Colonic mucosa (tissue), 4 donors: Measurements from ENCODE around the gene DAO. TPM values are rescaled to one million over a fixed set of nuclear protein-coding genes. Genes with fewer than 3 reads are reported as not detected.

Source experiments
- DNase-seq: peaks from one replicate; pipeline ENCODE4 v3.0.0-alpha.2; 2020
- H3K27ac ChIP-seq: fragments of 200-600 bp; one replicate; pipeline ENCODE4 v1.8.0; 2021
- H3K27me3 ChIP-seq: fragments of 200-600 bp; one replicate; pipeline ENCODE4 v1.8.0; 2021
- H3K36me3 ChIP-seq: fragments of 200-600 bp; one replicate; pipeline ENCODE4 v1.8.0; 2021
- H3K4me1 ChIP-seq: fragments of 200-600 bp; one replicate; pipeline ENCODE4 v1.8.0; 2021; ENCODE audit warnings: mild to moderate bottlenecking
- H3K4me3 ChIP-seq: fragments of 200-600 bp; one replicate; pipeline ENCODE4 v1.8.0; 2021
- H3K9ac ChIP-seq, 2 donors: one replicate each; pipeline ENCODE4 v1.7.0; 2013; ENCODE audit warnings: control low read depth in 2 of 2, low read depth in 2 of 2, low read length in 2 of 2
- H3K9me3 ChIP-seq: fragments of 200-600 bp; one replicate; pipeline ENCODE4 v1.8.0; 2021
- CTCF ChIP-seq: fragments of 200-600 bp; IDR thresholded peaks from one replicate; pipeline ENCODE4 v1.8.0; 2022; ENCODE audit warnings: antibody characterized with exemption, mild to moderate bottlenecking
- intact Hi-C: fragments of 100-400 bp; cut with DNase I; formaldehyde crosslinking; loops from one replicate; pipeline ENCODE4 v1.14.1; 2022
- total RNA-seq, 2 donors: library from RNA; stranded (reverse); fragmentation: NEBNext Ultra II Directional in 1 of 2; extraction: Animal tissue kit (Norgen Biotek cat#: 25700) in 1 of 2; gene quantifications; one replicate each; pipeline ENCODE4 v1.2.1, GENCODE V29; 2021
- donor health status: healthy.
- donor health status: DM: no; HTN: no; CAD: no.
- donor health status: DM: no; HTN: no; CAD: no.

Gene DAO
- total RNA-seq, 2 donors from 2014 or later, result 2.2 to 2.4 TPM

- intact Hi-C loops, result no loop called here
Observed at GRCh38 chr12:108916336-108916735, 36.4 kb downstream of the DAO start.

GRCh38 chr12:108918206-108918605, 38.3 kb downstream of the DAO start:
- intact Hi-C loops, result no loop called here
- no peak overlapping the region for H3K4me3 ChIP-seq
- TF ChIP-seq CTCF, result no peak
- no peaks in the 10 kb centered on the region for H3K27me3 ChIP-seq
- H3K9me3 ChIP-seq, result no peaks in the 10 kb centered on the region
- H3K4me1 ChIP-seq, result no peaks in the 10 kb centered on the region
- no peak overlapping the region for H3K27ac ChIP-seq
- no peaks in the 10 kb centered on the region for H3K36me3 ChIP-seq
- H3K9ac ChIP-seq, result no peak overlapping the region
- no peak for DNase-seq

More at GRCh38 chr12:108916336-108916735, 36.4 kb downstream of the DAO start:
- H3K4me1 ChIP-seq, result no peaks in the 10 kb centered on the region
- H3K9ac ChIP-seq, result no peak overlapping the region
- DNase-seq, result no peak
- TF ChIP-seq CTCF, result no peak
- H3K27me3 ChIP-seq, result no peaks in the 10 kb centered on the region
- H3K9me3 ChIP-seq, result no peaks in the 10 kb centered on the region
- no peak overlapping the region for H3K4me3 ChIP-seq
- no peaks in the 10 kb centered on the region for H3K36me3 ChIP-seq
- no peak overlapping the region for H3K27ac ChIP-seq

GRCh38 chr12:108918960-108919642, 39.2 kb downstream of the DAO start:
- no peak overlapping the region for H3K4me3 ChIP-seq
- DNase-seq, result no peak
- intact Hi-C loops, result no loop called here
- no peaks in the 10 kb centered on the region for H3K9me3 ChIP-seq
- no peak overlapping the region for H3K9ac ChIP-seq
- no peaks in the 10 kb centered on the region for H3K27me3 ChIP-seq
- no peak overlapping the region for H3K27ac ChIP-seq
- H3K36me3 ChIP-seq, result no peaks in the 10 kb centered on the region
- TF ChIP-seq CTCF, result no peak
- H3K4me1 ChIP-seq, result no peaks in the 10 kb centered on the region

- DNase-seq, result no peak
- intact Hi-C loops, result no loop called here
- no peak for TF ChIP-seq CTCF
Observed at GRCh38 chr12:108921946-108922345, 42.1 kb downstream of the DAO start.

GRCh38 chr12:108922918-108923317, 43.0 kb downstream of the DAO start:
- no peaks in the 10 kb centered on the region for H3K36me3 ChIP-seq
- H3K9me3 ChIP-seq, result no peaks in the 10 kb centered on the region
- intact Hi-C loops, result no loop called here
- no peak overlapping the region for H3K9ac ChIP-seq
- no peak for DNase-seq
- H3K4me3 ChIP-seq, result no peak overlapping the region
- no peak for TF ChIP-seq CTCF
- no peaks in the 10 kb centered on the region for H3K4me1 ChIP-seq
- no peak overlapping the region for H3K27ac ChIP-seq
- no peaks in the 10 kb centered on the region for H3K27me3 ChIP-seq

More at GRCh38 chr12:108921946-108922345, 42.1 kb downstream of the DAO start:
- Histone ChIP-seq H3K4me3 (no peak overlapping the region), H3K27me3 (no peaks in the 10 kb centered on the region), H3K9ac (no peak overlapping the region), H3K4me1 (no peaks in the 10 kb centered on the region), H3K27ac (no peak overlapping the region), H3K9me3 (no peaks in the 10 kb centered on the region), H3K36me3 (no peaks in the 10 kb centered on the region)
